Astrocyte of the spinal cord (primary cell): ENCODE data around the gene NKD2.

Source experiments
- DNase-seq: peaks from one replicate; pipeline ENCODE4 v3.0.0; 2011; ENCODE audit warnings: low read depth, low spot score
- H3K4me3 ChIP-seq: 2 replicates; pipeline ENCODE4 v1.5.1; 2011; ENCODE audit warnings: low read depth, mild to moderate bottlenecking, low read length, moderate library complexity
- in situ Hi-C: cut with HindIII; loops from 2 replicates; pipeline ENCODE4 v1.10.0; 2017; ENCODE audit warnings: low sequenced_read_pairs
- TF ChIP-seq, protein P1 (sequence below): IDR thresholded peaks from 2 replicates; pipeline ENCODE4 v1.5.1; 2012; ENCODE audit warnings: low read depth, mild to moderate bottlenecking, low read length, inconsistent platforms

NKD2 gene

DNA sequence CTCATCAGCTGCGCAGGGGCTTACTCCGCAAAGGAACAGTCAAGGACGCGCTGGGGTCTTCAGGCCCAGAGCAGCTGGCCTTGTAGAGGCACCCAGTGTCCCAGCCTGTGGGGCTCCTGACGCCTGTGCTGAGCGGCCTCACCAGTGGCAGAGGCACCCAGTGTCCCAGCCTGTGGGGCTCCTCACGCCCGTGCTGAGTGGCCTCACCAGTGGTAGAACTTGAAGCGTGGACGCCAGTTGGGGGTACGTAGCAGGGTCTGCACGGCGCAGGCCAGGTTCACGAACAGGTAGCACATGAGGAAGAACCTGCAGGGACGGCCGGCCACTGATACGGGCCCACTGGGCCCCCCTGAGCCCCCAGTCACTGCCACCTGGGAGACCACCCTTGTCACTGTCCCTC, 67.3 kb downstream of the NKD2 start:
- TF ChIP-seq, protein P1, sequence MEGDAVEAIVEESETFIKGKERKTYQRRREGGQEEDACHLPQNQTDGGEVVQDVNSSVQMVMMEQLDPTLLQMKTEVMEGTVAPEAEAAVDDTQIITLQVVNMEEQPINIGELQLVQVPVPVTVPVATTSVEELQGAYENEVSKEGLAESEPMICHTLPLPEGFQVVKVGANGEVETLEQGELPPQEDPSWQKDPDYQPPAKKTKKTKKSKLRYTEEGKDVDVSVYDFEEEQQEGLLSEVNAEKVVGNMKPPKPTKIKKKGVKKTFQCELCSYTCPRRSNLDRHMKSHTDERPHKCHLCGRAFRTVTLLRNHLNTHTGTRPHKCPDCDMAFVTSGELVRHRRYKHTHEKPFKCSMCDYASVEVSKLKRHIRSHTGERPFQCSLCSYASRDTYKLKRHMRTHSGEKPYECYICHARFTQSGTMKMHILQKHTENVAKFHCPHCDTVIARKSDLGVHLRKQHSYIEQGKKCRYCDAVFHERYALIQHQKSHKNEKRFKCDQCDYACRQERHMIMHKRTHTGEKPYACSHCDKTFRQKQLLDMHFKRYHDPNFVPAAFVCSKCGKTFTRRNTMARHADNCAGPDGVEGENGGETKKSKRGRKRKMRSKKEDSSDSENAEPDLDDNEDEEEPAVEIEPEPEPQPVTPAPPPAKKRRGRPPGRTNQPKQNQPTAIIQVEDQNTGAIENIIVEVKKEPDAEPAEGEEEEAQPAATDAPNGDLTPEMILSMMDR = no peak
- DNase-seq = no peak
- in situ Hi-C loops = no loop called here

DNA sequence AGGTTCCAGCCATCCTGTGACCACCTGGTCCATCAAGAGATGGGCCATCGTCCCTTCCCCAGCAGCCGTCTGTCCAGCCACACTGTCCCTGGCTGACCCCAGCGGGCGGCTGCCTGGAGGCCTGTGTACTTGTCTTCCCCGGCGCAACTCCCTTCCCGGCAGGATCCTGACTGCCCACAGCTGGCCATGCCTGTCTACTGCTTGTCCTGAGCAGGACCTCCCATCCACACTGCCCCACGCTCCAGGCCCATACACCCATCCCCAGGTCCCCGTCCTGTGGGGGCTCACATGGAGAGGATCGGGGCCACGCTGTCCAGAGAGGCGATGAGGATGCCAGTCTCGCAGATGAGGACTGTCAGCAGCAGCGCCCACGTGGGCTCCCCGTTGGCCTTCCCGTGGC, 67.8 kb downstream of the NKD2 start:
- no peak overlapping the region for H3K4me3 ChIP-seq
- DNase-seq = no peak
- TF ChIP-seq, protein P1 = no peak
- in situ Hi-C loops = no loop called here

More for the DNA sequence above, 67.3 kb downstream of the NKD2 start:
- no peak overlapping the region for H3K4me3 ChIP-seq

DNA sequence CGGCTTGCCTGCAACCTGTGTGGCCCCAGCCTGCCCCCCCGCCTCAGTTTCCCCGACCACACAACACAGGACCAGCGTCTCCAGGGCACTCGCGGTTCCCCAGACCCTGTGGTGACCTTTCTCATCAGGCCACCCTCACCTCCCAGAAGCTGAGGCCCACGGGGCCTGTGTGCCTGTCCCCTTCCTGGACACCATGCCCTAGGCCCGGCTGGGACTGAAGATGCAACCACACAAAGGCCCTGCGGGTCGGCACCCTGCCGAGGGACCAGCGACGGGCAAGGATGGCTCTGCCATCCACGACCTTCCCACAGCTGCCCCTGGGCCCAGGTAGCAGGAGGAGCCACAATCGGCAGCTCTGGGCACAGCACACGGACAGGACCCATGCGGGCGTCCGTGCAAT, 68.4 kb downstream of the NKD2 start:
- in situ Hi-C loops = no loop called here
- TF ChIP-seq, protein P1 = no peak
- H3K4me3 ChIP-seq = no peak overlapping the region
- DNase-seq = no peak

DNA sequence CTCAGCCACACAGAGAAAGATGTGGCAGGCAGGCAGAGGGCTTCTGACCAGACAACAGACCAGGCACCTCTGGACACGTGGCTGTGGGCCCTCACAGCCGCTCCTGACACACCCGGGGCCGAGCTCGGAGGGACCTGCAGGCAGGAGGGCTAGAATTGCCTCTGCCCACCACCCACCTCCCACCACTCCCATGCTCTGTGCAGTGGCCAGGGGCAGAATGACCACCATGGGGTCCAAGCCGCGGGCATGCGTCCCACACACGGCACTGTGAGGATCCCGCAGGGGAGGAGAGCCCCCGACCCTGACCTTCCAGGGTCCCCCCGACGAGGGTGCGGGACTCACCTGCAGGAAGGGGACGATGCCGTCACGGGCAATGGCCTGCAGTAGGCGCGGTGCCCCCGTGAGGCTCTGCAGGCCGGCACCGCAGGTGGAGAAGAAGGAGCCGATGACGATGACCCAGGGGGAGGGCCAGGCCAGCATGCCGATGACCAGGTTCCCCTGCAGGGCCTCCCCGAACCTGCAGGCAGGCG, 69.0 kb downstream of the NKD2 start:
- DNase-seq = no peak
- H3K4me3 ChIP-seq = no peak overlapping the region
- in situ Hi-C loops = no loop called here
- TF ChIP-seq, protein P1 = no peak

DNA sequence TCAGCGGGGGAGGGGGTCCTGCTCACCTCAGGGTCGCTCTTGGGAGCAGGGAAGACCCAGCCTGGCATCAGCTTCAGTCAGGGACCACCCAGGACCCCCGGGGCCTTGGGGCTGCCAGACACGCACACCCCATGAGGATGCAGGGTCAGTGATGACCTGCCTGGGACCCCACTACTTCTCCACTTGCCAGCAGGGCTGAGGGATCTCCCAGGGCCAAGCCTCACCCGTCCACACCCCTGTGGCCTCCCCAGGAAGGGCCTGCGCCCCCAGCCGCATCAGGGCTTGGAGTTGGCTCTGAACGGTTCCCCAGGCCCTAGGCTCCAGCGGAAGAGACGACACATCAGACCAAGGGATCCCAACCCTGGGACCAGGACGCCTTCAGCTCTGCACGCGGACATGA, 69.6 kb downstream of the NKD2 start:
- no peak for DNase-seq
- TF ChIP-seq, protein P1 = no peak
- H3K4me3 ChIP-seq = no peak overlapping the region
- in situ Hi-C loops = no loop called here

DNA sequence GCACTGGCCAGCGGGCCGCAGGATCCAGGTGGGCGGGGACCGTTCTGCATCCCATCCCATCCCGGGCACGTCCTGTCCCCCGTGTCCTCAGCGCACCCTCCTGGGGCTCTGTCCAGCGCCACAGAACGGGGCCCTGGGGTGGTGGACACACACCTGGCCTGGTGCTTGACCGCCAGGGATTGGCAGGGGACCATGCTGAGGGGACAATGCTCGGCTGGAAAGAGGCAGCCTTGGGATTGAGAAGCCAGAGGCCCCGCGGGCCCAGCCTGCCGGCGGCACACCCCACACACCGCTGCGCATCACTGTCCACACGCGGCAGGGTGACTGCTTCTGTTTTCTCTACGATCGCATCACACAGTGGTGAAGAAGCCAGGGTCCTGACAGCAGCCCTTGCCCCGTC, 70.2 kb downstream of the NKD2 start:
- no peak for DNase-seq
- in situ Hi-C loops = no loop called here
- H3K4me3 ChIP-seq = no peak overlapping the region
- TF ChIP-seq, protein P1 = no peak

DNA sequence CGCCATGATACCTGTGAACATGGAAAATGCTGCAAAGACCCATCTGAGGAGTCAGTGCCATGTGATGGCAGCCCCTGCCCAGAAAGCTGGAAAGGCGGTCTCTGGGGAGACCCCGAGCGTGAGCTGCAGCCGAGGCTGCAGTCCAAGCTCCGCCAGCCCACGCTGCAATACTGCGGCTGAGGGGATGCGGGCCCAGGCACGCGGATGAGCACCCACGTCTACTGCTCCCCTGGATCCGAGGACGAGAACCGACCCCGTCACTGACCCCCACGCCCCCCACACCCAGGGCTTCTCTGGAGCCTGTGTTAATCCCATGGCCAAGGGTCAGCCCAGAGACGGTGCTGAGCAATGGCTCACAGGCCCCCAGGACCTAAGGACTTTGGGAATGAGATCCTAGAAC, 70.9 kb downstream of the NKD2 start:
- no peak for DNase-seq
- no peak overlapping the region for H3K4me3 ChIP-seq
- TF ChIP-seq, protein P1 = no peak
- in situ Hi-C loops = no loop called here
